HG03139 (cell line): ENCODE results near the gene FAM180A.

Experiments
- ATAC-seq: cut with Tn5 transposase; IDR thresholded peaks from one replicate; pipeline ENCODE4 v1.9.1; 2021; ENCODE audit not compliant: unreplicated experiment

Gene FAM180A

DNA sequence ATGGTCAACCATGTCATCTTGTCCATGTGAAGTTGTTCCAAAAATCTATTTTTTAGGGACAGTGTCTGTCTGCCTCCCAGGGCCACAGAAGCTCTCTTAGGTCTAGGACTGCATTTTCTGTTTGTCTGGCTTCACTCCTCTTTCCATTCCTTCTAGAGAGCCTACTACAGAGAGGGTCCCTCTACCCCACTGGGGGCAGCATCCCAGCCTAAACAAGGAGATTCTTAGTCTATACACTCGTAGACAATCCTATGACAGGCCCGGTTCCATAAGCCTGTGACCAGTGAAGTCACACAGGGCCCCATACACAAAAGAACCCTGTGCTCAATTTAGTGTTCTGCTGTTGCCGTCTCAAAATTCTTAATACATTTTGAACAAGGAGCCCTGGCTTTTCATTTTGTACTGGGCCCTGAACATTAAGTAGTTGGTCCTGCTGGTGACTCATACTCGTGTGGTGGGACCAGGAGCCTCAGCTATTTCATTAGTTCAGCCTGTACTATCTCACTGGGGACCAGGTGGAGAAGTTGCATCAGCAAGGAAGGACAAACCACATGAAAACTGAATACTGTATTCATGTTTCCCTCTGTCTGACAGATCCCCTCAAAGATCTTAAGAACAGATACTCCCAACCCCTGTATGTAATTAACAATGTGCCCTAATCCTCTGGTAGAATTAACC lies 23.5 kb upstream of the FAM180A start:
- no peak for ATAC-seq

DNA sequence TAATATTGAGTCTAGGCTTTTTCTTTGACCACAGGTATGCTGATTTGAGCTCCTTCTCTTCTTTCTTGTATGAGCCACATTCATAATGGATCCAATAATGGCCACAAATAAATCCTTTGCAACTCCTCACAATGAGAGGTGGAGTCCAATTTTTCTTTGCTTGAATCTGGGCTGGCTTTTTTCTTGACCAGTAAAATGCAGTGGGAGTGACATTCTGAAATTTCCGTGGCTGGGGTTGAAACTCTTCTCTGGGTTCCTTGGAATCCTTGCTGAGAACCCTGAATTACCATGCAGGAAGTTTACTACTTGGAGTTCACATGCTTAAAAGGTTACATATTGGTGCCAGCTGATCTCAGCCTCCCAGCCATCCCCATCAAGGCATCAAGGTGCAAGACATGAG lies 22.4 kb upstream of the FAM180A start:
- ATAC-seq: no peak

DNA sequence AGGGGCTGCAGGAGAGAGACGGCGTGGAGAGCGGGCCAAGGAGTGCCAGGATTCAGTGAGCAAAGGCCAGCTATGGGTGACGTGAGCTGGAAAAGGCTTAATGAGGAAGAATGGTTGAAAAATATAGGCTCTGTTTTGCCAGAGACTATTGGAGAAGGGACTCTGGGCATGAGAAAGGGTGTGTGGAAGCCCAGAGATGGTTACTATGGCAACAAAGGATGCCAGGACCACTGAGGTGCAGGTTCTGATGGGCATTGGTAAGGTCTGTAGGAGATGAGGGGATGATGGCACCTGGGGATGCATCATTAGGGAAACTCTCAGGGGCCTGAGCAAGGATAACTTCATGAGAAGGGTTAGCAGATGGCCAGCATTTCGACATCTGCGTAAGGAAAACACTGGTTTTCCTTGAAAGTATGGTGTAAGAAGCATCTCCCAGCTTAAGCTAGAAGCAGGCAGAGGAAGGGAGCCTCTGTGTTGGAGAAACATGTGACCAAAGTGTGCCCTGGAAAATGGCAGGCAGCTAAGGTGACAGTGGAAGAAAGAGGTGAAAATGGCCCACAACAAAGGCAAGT lies 21.6 kb upstream of the FAM180A start:
- ATAC-seq: no peak

DNA sequence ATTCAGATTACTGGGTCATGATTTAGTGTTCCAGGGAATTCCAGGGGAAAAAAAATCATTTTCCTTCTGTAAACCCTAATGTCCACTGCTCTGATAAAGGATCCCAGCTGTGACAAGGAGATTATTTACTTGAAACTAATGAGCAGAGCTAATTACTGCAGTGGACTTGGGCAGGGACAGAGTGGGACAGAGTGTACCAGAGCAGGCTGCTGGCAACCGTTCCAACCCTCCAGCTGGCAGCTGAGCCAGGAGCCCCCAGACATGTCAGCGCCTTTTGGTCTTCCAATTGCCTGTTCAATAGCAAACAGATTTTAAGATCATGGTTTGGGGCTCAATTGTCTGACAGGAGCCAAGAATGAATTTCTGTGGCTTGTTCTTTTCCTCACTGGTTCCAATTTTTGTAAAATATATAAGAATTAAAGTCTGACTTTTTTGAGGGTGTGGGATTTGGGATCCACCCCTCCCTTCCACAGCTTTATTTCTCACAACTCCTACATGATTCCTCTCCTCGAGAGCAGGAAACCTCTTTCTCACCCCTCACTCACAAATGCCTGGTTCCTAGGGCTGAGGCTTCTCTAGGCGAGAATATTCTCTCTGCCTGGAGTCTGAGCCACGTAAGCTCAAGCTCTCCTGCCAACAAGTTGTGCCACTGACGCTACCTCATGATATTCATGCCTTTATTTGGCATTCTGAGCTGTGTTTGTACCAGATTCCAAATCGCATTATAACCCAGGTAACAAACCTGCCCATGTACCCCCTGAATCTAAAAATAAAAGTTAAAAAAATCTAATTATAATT lies 20.6 kb upstream of the FAM180A start:
- ATAC-seq: no peak

DNA sequence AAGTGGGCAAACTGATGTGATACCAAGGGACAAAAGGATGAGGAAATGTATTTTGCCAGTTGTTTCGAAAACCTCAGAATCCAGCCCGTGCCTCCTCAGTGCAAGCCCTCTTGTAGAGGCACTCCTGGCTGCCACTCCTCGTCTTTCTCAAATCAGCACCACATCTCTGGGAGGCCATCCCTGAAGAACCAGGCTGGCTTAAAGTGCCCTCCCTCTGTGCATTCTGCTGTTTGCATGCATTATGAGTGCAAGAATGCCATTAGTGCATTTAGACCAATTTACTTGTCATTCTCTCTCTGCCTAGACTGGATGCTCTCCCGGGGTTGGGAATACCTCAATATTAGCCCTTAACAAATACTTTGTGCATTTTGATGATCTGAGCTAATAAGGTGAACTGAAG lies 19.9 kb upstream of the FAM180A start:
- no peak for ATAC-seq

DNA sequence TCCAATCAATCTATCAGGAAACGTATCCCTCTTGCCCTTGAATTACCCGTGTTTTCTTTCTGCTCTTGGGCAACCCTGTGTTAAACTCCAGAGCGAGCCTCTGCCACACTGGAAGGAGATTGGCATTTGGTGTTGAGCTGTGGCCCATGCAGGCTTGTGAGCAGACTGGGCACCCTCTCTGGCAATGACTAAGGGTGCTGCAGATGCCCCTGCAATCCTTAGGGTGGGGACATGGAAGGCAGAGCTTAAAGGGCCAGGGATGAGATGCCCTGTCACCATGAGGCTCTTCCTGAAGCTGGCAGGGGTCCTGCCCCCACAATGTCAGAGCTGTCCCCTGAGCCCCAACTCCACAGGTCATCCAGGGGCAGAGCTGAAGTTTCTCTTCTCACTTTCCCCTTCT lies 19.5 kb upstream of the FAM180A start:
- no peak for ATAC-seq

DNA sequence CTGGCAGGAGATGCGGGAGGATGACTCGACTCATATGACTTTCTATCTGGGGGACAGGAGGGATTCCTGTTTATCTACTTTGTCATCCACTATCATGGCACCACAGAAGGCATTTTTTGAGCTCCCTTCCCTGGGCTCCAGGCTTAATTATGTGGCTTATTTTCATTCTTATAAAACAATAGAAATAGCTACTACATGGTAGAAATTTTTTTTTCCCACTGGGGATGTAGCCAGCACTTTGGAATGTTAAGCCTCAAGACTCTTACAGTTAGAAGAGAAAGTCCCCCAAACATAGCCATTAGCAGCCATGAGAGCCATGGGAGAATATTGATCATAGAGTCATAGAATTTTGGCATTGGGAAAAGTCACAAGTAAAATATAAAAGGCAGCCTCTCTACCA lies 14.6 kb upstream of the FAM180A start:
- no peak for ATAC-seq

DNA sequence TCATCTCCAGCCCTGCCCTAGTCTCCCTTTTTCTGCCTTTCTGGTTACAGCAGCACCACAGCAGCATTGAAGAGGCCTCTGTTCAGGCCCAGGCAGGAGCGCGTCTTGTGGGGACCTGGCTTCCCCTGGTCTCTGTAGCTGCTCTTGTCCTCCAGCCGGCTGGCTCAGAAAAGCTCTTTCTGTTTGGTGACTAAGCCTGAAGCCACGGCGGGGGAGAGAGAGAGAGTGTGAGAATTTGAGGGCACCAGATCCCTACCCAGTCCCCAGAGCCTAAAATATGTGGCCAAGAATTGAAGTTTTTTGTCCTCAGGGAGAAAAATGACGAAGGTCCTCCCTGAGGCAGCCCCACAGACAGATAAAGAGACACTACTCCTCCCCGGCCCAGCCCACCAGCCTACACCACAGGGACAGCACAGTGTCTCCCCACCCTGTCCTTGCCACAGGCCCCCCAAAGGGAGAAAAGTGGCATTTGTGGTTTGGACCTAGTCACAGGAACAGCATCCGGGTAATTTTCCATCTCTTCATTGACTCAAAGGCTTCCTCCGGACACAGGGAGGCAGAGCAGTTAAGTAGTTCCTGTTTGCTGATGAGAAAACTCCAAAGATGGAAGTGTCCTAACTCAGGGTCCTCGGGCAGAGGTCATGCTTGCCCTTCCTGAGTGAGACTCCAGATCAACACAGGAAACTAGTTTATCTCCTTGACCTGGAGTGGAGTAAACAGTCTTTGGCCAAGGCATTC lies 13.3 kb upstream of the FAM180A start:
- ATAC-seq: no peak

DNA sequence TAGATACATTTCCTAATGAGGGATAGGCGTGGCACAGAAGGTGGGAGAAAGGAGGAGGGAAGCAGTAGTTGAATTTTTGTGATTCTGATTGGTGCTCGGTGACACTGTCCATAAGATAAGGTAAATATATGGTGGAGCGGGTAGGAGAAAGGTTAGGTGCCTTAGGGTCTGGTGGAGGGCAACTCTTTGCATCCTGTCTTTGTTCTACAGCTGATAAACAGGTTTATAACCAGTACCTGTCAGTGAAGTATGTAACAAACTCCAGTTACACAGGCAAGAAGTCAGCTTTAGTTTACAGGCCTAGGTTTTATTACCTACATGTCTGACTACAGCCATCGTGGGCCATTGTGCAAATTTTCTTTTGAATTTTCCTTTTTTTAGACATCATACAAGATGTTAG lies 10.9 kb upstream of the FAM180A start:
- no peak for ATAC-seq

DNA sequence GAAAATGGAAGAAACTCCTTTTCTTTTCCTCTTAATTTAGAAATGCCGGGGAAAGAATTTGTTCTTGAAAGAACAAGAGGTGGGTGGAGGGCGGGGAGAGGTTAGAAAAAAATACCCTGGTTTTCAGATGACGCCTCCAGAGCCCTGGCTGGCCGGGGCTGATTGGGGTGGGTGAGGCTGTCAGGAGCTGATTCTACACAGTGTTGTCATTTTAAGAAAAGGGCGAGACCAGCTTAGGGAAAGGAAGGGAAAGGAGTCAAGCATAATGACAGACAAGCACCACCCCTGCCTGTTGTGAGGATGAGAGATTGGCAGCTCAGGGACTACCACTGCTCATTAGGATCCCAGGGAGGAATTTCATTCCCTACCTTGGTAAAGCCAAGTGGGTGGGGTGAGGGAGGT lies 9.9 kb upstream of the FAM180A start:
- no peak for ATAC-seq

DNA sequence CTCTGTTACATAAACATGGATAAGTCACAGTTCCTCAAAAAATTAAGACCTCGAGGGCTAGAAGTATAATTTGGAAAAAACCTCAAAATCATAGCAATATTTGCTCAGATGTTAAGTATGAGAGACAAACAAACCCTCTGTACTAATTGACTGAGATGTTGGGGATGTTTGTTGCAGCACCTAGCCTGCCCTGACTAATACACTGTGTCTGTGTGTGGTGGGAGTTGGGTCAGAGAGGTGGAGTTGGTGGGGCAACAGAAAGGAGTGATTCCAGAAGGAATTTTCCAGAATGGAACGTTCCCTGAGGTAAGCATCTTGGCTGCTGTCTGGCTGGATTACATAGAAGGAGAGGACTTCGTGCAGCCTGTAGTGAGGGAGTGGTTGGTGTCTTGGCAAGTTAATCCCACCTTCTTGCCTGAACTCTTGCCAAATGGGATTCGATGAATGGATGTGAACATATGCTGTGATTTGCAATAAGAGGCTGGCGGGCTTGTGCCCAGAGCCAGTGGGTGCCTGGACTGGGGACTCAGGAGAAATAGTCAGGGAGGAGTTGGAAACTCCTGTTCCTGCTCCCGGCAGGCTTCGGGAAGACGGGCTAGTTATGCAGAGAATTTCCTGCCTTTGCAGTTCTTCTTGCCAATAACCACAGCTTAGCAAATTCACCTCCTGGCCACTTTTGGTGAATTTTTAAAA lies 9.3 kb upstream of the FAM180A start:
- ATAC-seq: no peak

DNA sequence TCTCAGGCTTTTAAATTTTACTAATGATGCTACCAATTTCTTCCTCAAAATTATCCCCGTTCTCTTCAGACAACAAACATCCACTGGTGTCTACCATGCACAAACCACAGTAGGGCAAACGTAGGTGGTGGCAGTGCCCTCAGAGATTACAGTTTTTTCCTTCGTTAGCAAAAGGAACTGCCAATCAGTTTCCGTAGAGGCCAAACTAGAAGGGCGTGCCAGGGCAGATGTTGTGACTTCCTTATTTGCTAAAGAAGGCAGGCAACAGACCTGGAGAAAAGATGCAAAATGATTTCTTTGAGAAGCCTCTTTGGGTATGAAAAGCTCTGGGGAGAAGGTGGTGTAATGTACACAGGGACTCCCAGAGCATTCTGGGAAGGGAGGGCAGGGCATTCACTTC lies 7.6 kb upstream of the FAM180A start:
- ATAC-seq: no peak

DNA sequence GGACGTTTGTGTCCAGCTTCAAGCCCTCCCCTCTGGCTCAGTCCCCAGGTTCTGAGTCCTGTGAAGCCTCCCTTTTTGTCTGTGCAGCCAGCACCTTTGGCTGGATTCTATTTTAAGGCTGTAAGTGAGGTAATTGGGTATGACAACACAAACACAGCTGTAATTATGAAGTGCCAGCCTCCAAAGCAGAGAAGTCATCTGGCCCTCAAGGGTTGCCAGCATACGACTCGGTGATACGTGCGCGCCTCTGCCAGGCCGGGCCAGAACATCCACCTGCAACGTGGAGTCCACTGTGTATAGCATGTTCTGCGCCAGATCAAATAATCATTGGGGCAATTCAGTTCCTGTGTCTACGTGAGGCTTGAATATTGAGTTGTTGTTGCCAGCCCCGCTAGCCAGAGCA lies 6.7 kb upstream of the FAM180A start:
- ATAC-seq: no peak

DNA sequence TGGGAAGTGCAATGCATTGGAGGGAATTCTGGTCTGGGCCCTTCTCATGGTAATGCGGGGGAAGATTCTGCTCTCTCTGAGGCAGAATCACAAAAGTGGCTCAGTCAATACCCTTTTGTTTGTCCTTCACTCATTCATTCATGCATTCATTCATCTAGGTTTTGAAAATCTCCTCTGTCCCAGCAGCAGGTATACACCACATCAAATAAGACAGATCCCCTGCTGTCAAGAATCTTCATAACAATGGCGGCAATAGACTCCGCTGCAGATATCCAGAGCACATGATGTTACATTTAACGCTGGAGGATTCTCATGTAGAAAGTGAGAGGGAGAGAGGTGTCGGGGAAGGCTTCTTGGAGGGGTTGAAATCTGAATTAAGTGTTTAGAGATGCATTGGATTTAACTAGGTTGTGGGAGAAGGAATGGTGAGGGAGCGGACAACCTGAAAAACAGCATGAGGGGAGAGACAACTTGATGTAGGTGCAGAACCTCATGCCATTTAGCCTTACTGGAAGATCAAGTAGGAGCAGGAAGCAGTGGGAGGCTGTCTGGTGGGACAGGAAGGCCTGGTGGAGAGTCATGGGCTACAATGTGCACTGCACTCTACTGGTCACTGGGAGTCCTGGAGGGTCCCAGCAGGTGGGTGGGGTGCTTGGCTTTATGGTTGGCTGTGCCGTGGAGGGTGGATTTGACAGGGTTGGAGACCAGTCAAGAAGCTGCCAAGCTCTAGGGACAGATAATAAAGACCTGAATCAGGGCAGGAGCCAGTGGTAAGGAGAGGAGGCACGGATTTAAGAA lies 5.2 kb upstream of the FAM180A start:
- ATAC-seq: no peak

DNA sequence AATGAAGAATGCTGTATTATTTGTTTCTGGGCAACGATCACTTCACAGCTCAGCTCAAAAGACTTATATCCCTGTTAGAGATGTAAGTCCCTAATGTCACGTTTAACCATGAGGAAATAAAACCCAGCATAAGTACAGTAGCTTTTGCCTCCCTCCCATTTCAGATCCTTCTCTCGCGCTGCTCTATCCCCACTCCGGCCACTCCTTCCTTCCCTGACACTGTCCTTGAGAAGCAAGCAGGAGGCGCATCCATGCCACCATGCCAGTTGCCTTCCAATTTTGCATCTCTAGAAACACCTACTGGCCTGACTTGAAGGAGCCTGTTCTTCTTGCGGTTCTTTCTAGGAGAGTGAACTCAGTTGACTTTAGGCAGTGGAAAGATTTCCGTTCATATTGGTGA lies 1.2 kb downstream of the FAM180A start:
- no peak for ATAC-seq

DNA sequence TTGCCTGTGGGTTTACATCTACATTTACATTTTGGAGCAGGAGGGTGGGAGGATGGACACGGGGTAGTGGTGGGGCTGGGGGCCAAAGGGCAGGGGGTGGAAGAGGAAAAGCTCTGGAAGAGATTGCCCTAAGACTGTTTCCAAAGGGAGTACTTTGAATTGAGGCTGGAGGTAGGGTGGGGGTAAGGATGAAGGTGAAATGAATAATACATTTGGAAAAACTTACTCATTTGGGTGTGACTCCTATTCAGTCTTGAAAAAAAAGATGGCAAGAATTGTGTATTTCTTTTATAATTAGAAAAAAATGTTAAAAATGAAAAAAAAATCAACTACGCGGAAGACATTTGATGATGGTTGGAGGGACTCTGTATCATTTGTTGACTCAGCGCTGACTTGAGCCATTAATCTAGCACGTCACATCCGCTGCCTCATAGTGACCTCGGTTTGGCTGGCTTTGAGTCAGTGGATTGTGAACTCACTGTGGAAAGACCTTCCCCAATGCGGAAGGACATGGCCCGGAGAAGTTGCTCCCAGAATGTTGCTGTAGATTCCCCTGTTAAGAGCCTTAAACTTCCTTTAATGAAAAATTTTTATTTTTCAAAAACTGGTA lies 2.8 kb downstream of the FAM180A start:
- ATAC-seq: no peak

DNA sequence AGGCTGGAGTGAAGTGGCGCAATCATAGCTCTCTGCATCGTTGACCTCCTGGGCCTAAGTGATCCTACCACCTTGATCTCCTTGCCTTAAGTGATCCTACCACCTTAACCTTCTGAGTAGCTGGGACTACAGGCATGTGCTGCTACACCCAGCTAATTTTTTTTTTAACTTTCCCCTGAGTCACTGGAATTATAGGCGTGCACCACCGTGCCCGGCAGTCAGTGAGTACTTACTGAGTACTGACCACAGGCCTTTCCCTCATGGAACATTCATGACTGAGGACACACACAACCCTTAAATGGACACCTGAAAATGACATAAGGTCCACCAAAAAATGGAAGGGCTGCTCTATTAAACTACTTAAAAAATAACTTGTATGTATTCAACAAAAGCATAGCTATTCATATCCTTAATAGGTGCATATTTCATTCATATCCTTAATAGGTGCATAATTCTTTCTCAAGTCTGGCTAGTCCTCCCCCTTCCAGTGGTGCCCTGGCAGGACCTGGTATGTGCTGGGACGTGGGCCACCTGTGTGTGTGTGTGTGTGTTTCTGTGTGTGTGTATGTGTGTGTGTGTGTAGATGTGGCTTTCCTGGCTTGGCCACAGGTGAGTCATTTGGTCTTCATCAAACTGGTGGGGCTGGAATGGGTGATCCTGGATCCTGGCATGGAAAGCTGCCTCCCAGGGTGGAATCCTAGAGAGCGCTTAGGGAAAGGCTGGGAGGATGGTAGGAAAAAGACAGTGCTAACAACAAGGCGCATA lies 3.5 kb downstream of the FAM180A start:
- no peak for ATAC-seq

DNA sequence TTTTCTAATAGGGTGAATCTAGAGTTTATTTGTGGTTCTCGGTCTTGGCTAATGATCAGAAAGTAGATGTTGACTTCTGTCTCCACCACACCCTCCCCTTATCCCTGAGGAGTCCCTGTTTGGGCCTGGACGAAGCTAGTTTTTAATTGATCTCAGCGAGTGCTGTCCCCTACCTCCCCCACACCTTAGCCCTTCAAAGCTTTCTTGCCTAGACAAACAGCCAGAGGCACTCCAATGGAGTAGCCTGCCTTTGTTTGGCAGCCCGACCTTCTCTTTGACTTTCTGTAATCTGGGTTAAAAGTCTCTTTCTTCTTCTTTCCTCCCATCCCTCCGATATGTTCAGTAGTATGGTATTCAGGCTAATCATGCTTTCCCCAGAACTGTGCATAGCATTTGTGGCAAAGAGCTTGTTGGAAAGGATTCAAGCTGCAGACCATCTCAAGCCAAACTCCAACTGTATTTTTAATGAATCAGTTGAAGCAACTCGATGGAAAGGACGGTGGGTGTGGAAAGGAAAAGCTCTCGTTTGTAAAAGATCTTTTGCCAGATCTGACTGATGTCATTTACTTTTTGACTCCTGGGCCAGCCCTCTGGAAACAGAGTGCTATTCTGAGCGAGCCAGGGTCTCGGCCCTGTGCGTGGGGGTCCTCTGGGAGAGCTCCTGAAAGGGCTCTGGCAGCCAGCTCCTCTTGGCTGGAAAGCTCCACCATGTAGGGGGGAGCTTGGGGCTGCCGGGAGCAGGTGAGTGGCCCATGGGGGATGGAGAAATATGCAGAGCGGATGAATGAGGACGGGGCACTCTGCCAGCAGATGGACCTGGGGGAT lies 4.5 kb downstream of the FAM180A start:
- no peak for ATAC-seq
